ENCODE data around the gene SMAD2.

DNA sequence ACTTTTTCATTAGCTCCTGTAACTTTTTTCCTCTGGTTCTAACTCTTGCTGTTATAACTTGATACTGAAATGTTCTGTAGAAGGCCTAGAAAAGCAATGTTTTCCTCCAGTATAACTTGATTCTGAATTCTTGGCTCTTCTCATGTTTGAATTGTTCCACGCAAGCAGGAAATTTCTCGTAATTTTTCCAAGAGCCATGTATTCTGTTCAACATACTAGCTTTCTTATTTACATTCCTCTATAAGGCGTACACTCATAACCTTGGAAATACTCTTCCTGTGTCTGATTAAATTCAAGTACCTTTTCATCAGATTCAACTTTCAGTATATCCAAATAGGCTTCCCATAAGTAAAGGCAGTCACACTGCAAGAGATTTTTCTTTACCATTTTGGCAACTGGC, 109.1 kb downstream of the SMAD2 start:
- TF ChIP-seq CBX2 (IDR thresholded peaks at IDR 0.05; ENCODE audit: borderline replicate concordance, low read depth) (no peak), HDAC2 (IDR thresholded peaks at IDR 0.05) (no peak), GATA3 (IDR thresholded peaks at IDR 0.05; ENCODE audit: borderline replicate concordance) (no peak), EP300 (IDR thresholded peaks at IDR 0.05) (no peak), POLR2AphosphoS2 (conservative IDR thresholded peaks at IDR 0.05; ENCODE audit: low read length) (no peak), REST (IDR thresholded peaks at IDR 0.05) (no peak), MYC (IDR thresholded peaks at IDR 0.05; ENCODE audit: borderline replicate concordance, low read length) (no peak), RFX5 (IDR thresholded peaks at IDR 0.05) (no peak), RAD21 (conservative IDR thresholded peaks at IDR 0.05 in 1 of 2, IDR thresholded peaks at IDR 0.05 in 1 of 2) (no peak), POLR2A (IDR thresholded peaks at IDR 0.05; ENCODE audit: low read length) (no peak), CHD4 (IDR thresholded peaks at IDR 0.05; ENCODE audit: borderline replicate concordance) (no peak), JUN (IDR thresholded peaks at IDR 0.05) (no peak)
- TF ChIP-seq, protein P1, sequence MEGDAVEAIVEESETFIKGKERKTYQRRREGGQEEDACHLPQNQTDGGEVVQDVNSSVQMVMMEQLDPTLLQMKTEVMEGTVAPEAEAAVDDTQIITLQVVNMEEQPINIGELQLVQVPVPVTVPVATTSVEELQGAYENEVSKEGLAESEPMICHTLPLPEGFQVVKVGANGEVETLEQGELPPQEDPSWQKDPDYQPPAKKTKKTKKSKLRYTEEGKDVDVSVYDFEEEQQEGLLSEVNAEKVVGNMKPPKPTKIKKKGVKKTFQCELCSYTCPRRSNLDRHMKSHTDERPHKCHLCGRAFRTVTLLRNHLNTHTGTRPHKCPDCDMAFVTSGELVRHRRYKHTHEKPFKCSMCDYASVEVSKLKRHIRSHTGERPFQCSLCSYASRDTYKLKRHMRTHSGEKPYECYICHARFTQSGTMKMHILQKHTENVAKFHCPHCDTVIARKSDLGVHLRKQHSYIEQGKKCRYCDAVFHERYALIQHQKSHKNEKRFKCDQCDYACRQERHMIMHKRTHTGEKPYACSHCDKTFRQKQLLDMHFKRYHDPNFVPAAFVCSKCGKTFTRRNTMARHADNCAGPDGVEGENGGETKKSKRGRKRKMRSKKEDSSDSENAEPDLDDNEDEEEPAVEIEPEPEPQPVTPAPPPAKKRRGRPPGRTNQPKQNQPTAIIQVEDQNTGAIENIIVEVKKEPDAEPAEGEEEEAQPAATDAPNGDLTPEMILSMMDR (IDR thresholded peaks at IDR 0.05): no peak
- TF ChIP-seq, protein P2, sequence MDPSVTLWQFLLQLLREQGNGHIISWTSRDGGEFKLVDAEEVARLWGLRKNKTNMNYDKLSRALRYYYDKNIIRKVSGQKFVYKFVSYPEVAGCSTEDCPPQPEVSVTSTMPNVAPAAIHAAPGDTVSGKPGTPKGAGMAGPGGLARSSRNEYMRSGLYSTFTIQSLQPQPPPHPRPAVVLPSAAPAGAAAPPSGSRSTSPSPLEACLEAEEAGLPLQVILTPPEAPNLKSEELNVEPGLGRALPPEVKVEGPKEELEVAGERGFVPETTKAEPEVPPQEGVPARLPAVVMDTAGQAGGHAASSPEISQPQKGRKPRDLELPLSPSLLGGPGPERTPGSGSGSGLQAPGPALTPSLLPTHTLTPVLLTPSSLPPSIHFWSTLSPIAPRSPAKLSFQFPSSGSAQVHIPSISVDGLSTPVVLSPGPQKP (IDR thresholded peaks at IDR 0.05; ENCODE audit: low read depth, low read length): no peak
